ENCODE data around the gene LMAN2L. TPM values are rescaled to one million over a fixed set of nuclear protein-coding genes. Genes with fewer than 3 reads are reported as not detected.
A peak's percentile ranks its signal among the peaks of the same experiment; 100 is the strongest.

Gene LMAN2L
- total and polyA plus RNA-seq, 2 donors (not counting 1 experiment from before 2014, with no cell fraction given), result 5.7 to 10.7 TPM

- intact Hi-C loops (cut with micrococcal nuclease), result loop anchor here (1.0 to 5.0 kb wide), 3 partner anchors 10 to 899 kb away; partner anchors contain the start of genes ACTR1B and ARID5A
- peaks cover 71 to 85% of the 10 kb centered on the region in 2 donors for H3K4me1 ChIP-seq (ENCODE audit: control insufficient read depth in 2 of 2, insufficient read depth in 2 of 2, low read length in 2 of 2)
- POLR2A ChIA-PET, result interaction anchor here (1.4 kb wide), 1 partner anchor 94 kb away, joined by 4 read pairs; the partner anchor contains the start of gene ANKRD39
- Mint-ChIP-seq H3K4me3 (peak overlapping the region; percentile 86), H3K9me3 (ENCODE audit: insufficient read depth) (no peaks in the 10 kb centered on the region), H3K4me1 (peaks cover 84% of the 10 kb centered on the region), H3K27me3 (no peaks in the 10 kb centered on the region), H3K27ac (peak overlapping the region; percentile 76)
- peak overlapping the region; percentile 86 for H3K9ac ChIP-seq (ENCODE audit: low read length)
- no peaks in the 10 kb centered on the region for H3K36me3 ChIP-seq (replicated peaks in 1 of 2; ENCODE audit: control extremely low read depth in 1 of 2, control insufficient read depth in 1 of 2, extremely low read depth in 1 of 2, insufficient read depth in 2 of 2, low read length in 1 of 2)
- H3K27ac ChIP-seq (ENCODE audit: low read length in 2 of 2), result peak overlapping the region in 1 of 2 donors; percentile 55
- peak overlapping the region; percentile 34 to 85 (median 84) for H3K4me3 ChIP-seq (ENCODE audit: control extremely low read depth in 1 of 5, extremely low read depth in 1 of 5, insufficient read depth in 1 of 5, low read depth in 2 of 5, low read length in 4 of 5)
- peak overlapping the region; percentile 47 for H2AFZ ChIP-seq (ENCODE audit: insufficient read depth, low read depth, low read length, poor library complexity, severe bottlenecking)
- peaks cover 92% of the 10 kb centered on the region for H3K79me2 ChIP-seq (ENCODE audit: control insufficient read depth, insufficient read depth, low read length)
- H3K9me3 ChIP-seq (ENCODE audit: control extremely low read depth in 1 of 3, control insufficient read depth in 2 of 3, insufficient read depth in 1 of 3, low read length in 2 of 3), result peaks cover 0 to 4% (median 0%) of the 10 kb centered on the region in 3 donors
- WGBS (ENCODE audit: insufficient coverage), result 6% methylated on average over 5 of the region's 7 CpGs
- H3K27me3 ChIP-seq (replicated peaks in 1 of 4; ENCODE audit: control extremely low read depth in 1 of 4, control insufficient read depth in 3 of 4, insufficient read depth in 4 of 4, low read length in 3 of 4), result no peaks in the 10 kb centered on the region
- DNase-seq (peak; percentile 46), ATAC-seq (ENCODE audit: low read depth) (no peak)
- H3K4me2 ChIP-seq (replicated peaks; ENCODE audit: low read depth, low read length, poor library complexity, severe bottlenecking), result peak overlapping the region; percentile 85
- TF ChIP-seq, protein P1, sequence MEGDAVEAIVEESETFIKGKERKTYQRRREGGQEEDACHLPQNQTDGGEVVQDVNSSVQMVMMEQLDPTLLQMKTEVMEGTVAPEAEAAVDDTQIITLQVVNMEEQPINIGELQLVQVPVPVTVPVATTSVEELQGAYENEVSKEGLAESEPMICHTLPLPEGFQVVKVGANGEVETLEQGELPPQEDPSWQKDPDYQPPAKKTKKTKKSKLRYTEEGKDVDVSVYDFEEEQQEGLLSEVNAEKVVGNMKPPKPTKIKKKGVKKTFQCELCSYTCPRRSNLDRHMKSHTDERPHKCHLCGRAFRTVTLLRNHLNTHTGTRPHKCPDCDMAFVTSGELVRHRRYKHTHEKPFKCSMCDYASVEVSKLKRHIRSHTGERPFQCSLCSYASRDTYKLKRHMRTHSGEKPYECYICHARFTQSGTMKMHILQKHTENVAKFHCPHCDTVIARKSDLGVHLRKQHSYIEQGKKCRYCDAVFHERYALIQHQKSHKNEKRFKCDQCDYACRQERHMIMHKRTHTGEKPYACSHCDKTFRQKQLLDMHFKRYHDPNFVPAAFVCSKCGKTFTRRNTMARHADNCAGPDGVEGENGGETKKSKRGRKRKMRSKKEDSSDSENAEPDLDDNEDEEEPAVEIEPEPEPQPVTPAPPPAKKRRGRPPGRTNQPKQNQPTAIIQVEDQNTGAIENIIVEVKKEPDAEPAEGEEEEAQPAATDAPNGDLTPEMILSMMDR (IDR thresholded peaks at IDR 0.05), result peak; percentile 64
- no peak for TF ChIP-seq EZH2 (IDR thresholded peaks at IDR 0.05; ENCODE audit: borderline replicate concordance, insufficient read depth, low read depth, low read length, poor library complexity, severe bottlenecking)
- CTCF ChIA-PET, result interaction anchor here (0.6 to 7.3 kb wide), 19 partner anchors 11 to 236 kb away, joined by 3 to 85 read pairs (median 4); partner anchors contain the start of genes ANKRD39, CNNM3, FER1L5 and LMAN2L
- H4K20me1 ChIP-seq (ENCODE audit: control insufficient read depth, insufficient read depth, low read length, poor library complexity, severe bottlenecking), result peaks cover 34% of the 10 kb centered on the region
These were observed 23.8 kb upstream of the LMAN2L start for GRCh38 chr2:96763511-96764252.

Measured in B cell (primary cell).